OCI-LY7 (cell line): ENCODE results near the gene USP35. TPM values are rescaled to one million over a fixed set of nuclear protein-coding genes. Genes with fewer than 3 reads are reported as not detected.

Source experiments
- BruUV-seq: library from RNA; stranded (reverse); fragments of 400-500 nt; replicated peaks from 2 replicates; lab custom pipeline; 2021; lab: Mats Ljungman, UMichigan
- CTCF ChIA-PET: fragments of 300-600 bp; sonication (Branson Sonifier 250); formaldehyde crosslinking; loops from one replicate; lab custom pipeline; 2022; ENCODE audit warnings: antibody characterized with exemption; ENCODE audit not compliant: unreplicated experiment; lab: Charles Lee
- POLR2A ChIA-PET: fragments of 300-600 bp; sonication (Branson Sonifier 250); formaldehyde crosslinking; loops from one replicate; lab custom pipeline; 2022; ENCODE audit warnings: antibody characterized with exemption; lab: Charles Lee
- DNase-seq: peaks from one replicate; pipeline ENCODE4 v3.0.0-alpha.2; 2015; ENCODE audit warnings: low spot score
- H2AFZ ChIP-seq: fragments of 200-600 bp; sonication (generic), shearing (Covaris generic); 2 replicates; pipeline ENCODE4 v1.6.1; 2014; ENCODE audit warnings: mild to moderate bottlenecking, antibody characterized with exemption, low read length, moderate library complexity
- H3K27ac ChIP-seq: fragments of 200-600 bp; sonication (generic); 2 replicates; pipeline ENCODE4 v1.5.1; 2014; ENCODE audit warnings: mixed run types, low read depth, mild to moderate bottlenecking, moderate library complexity, low read length, inconsistent platforms; ENCODE audit not compliant: poor library complexity, severe bottlenecking
- H3K36me3 ChIP-seq: fragments of 200-600 bp; sonication (generic); 2 replicates; pipeline ENCODE4 v1.6.1; 2014; ENCODE audit warnings: mild to moderate bottlenecking, antibody characterized with exemption, low read length, moderate library complexity, mixed read lengths; ENCODE audit not compliant: insufficient read depth
- H3K4me1 ChIP-seq: fragments of 200-600 bp; sonication (generic); 2 replicates; pipeline ENCODE4 v1.5.1; 2014; ENCODE audit warnings: mild to moderate bottlenecking, low read length; ENCODE audit not compliant: insufficient read depth, poor library complexity, severe bottlenecking
- H3K4me2 ChIP-seq: fragments of 200-600 bp; sonication (generic); 2 replicates; pipeline ENCODE4 v1.6.1; 2014; ENCODE audit warnings: mild to moderate bottlenecking, low read length
- H3K4me3 ChIP-seq: fragments of 200-600 bp; sonication (generic); 2 replicates; pipeline ENCODE4 v1.5.1; 2014; ENCODE audit warnings: mild to moderate bottlenecking, low read depth, low read length; ENCODE audit not compliant: poor library complexity, severe bottlenecking
- H3K79me2 ChIP-seq: fragments of 200-600 bp; sonication (generic); 2 replicates; pipeline ENCODE4 v1.6.1; 2016; ENCODE audit warnings: low read depth, mild to moderate bottlenecking, low read length, moderate library complexity, mixed read lengths; ENCODE audit not compliant: insufficient read depth
- H3K9me2 ChIP-seq: fragments of 200-600 bp; sonication (generic); 2 replicates; pipeline ENCODE4 v1.6.1; 2016; ENCODE audit warnings: mild to moderate bottlenecking, low read length, mixed read lengths; ENCODE audit not compliant: insufficient read depth
- H3K9me3 ChIP-seq: fragments of 200-600 bp; sonication (generic); 2 replicates; pipeline ENCODE4 v1.6.1; 2014; ENCODE audit warnings: mild to moderate bottlenecking, mixed run types, low read length, mixed read lengths
- H4K20me1 ChIP-seq: fragments of 200-600 bp; sonication (generic); 2 replicates; pipeline ENCODE4 v1.6.1; 2014; ENCODE audit warnings: mild to moderate bottlenecking, antibody characterized with exemption, low read length, moderate library complexity, mixed read lengths; ENCODE audit not compliant: insufficient read depth
- EZH2phosphoT487 ChIP-seq: fragments of 200-600 bp; sonication (generic); IDR thresholded peaks from 2 replicates; pipeline ENCODE4 v1.6.1; 2018; ENCODE audit warnings: low read depth, borderline replicate concordance, mild to moderate bottlenecking, mixed run types, antibody characterized with exemption, low read length, moderate library complexity, mixed read lengths
- intact Hi-C: fragments of 100-400 bp; cut with micrococcal nuclease; formaldehyde crosslinking; loops from one replicate; pipeline ENCODE4 v1.10.0; 2022; ENCODE audit not compliant: unreplicated experiment
- total RNA-seq, 2 experiments: library from RNA; depleted of rRNA in 1 of 2; stranded (reverse); fragments of >200 nt in 1 of 2; shearing (Covaris generic) in 1 of 2; gene quantifications; 2 replicates each; pipeline ENCODE4 v1.2.3, GENCODE V29; 2014 to 2022
- TF ChIP-seq, protein P1 (sequence below): fragments of 200-600 bp; sonication (generic); conservative IDR thresholded peaks from 2 replicates; pipeline ENCODE4 v1.5.1; 2014; ENCODE audit warnings: mild to moderate bottlenecking, antibody characterized with exemption, low read length, moderate library complexity, mixed read lengths

The USP35 gene
- total RNA-seq, 2 experiments from 2014 or later: 3.2 to 4.9 TPM

DNA sequence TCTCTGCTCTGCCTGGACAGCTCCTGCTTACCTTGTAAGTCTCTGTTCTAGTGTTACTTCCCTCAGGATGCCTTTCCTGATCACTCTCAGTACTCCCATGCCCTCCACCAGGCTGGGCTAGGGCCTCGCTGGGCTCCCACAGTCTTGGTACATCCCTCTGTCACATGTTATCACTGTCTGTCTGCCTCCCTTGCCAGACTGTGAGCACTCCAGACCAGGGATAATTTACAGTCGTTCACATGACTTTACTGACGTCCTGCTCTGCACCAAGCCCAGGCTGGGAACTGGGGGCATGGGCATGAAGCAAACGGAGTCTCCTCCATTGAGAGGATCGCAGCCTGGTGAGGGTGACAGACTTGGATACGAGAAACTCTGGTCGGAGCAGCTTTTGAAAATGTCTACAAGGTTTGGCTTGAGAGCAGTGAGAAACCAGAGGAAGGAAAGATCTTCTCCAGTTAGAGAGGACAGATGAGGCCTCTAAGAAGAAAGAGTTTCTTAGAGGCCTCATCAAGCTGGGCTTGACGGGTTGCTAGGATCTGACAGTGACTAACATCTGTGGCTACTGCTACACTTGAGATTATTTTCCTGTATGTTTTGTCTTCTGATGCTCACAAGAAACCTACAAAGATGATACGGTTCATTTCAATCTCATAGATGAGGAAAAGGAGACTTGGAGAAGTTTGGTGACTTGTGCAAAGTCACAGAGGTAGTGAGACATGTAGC is 12.5 kb downstream of the USP35 start:
- intact Hi-C loops: no loop called here
- H4K20me1 ChIP-seq: no peaks in the 10 kb centered on the region
- H2AFZ ChIP-seq: no peak overlapping the region
- no TSS peak for BruUV-seq
- H3K9me3 ChIP-seq: no peaks in the 10 kb centered on the region
- H3K4me2 ChIP-seq: no peak overlapping the region
- H3K79me2 ChIP-seq: no peaks in the 10 kb centered on the region
- POLR2A ChIA-PET: interaction anchor here (0.6 to 2.4 kb wide), 2 partner anchors 11 to 103 kb away, joined by 5 to 7 read pairs; no protein-coding TSS in a partner anchor
- H3K4me3 ChIP-seq: no peak overlapping the region
- peaks cover 15% of the 10 kb centered on the region for H3K4me1 ChIP-seq
- CTCF ChIA-PET: no interaction called here
- H3K27ac ChIP-seq: no peak overlapping the region
- no peaks in the 10 kb centered on the region for H3K36me3 ChIP-seq
- H3K9me2 ChIP-seq: no peaks in the 10 kb centered on the region
- no peak for DNase-seq
- TF ChIP-seq EZH2phosphoT487: no peak
- TF ChIP-seq, protein P1, sequence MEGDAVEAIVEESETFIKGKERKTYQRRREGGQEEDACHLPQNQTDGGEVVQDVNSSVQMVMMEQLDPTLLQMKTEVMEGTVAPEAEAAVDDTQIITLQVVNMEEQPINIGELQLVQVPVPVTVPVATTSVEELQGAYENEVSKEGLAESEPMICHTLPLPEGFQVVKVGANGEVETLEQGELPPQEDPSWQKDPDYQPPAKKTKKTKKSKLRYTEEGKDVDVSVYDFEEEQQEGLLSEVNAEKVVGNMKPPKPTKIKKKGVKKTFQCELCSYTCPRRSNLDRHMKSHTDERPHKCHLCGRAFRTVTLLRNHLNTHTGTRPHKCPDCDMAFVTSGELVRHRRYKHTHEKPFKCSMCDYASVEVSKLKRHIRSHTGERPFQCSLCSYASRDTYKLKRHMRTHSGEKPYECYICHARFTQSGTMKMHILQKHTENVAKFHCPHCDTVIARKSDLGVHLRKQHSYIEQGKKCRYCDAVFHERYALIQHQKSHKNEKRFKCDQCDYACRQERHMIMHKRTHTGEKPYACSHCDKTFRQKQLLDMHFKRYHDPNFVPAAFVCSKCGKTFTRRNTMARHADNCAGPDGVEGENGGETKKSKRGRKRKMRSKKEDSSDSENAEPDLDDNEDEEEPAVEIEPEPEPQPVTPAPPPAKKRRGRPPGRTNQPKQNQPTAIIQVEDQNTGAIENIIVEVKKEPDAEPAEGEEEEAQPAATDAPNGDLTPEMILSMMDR: no peak

DNA sequence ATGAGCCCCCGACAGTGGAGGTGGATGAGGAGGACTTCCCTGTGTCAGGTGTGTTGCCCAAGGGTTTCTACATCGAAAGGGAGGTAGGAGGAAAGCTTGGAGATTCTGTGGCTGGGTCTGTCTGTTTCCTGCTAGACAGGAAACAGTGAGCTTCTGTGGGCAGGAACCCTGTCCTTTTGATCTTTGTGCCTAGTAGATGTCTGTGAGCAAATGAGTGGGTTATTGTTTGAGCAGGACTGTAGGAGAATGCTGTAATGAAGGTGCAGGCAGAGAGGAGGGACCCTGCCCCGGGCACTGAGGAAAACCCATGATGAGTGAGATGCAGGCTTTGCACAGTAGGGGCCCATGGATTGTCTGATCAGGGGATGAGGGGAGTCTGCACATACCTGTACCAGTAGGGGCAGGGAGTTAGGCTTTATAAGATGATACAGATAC is 14.0 kb downstream of the USP35 start:
- H3K9me2 ChIP-seq: no peaks in the 10 kb centered on the region
- no peak for TF ChIP-seq EZH2phosphoT487
- TF ChIP-seq, protein P1: no peak
- peak overlapping the region; percentile 79 for H2AFZ ChIP-seq
- H3K36me3 ChIP-seq: no peaks in the 10 kb centered on the region
- intact Hi-C loops: no loop called here
- H4K20me1 ChIP-seq: no peaks in the 10 kb centered on the region
- no TSS peak for BruUV-seq
- no peaks in the 10 kb centered on the region for H3K9me3 ChIP-seq
- H3K4me3 ChIP-seq: peak overlapping the region; percentile 18
- H3K27ac ChIP-seq: peak overlapping the region; percentile 3
- peak overlapping the region; percentile 63 for H3K4me2 ChIP-seq
- ChIA-PET CTCF (no interaction called here), POLR2A (interaction anchor here (0.7 kb wide), 1 partner anchor 231 kb away, joined by 3 read pairs; no protein-coding TSS in a partner anchor)
- peaks cover 15% of the 10 kb centered on the region for H3K4me1 ChIP-seq
- peak; percentile 52 for DNase-seq
- H3K79me2 ChIP-seq: no peaks in the 10 kb centered on the region

DNA sequence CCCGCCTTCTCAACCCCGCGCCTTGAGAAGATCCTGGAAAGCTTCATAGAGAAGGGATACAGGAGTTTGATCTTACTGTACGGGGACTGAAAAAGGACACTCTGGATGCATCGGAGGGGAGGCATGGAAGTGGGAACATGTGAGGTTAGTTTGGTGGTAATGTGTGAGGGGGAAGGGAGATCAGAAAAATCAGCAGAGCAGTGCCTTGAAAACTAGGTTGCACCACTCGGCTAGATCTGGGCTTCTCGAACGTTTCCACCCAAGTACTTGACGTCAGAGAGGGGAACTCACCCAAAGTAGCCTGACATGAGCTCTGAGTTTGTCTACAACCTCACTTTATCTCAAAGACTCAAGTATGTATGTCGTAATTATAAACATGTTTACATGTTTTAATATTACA is 14.5 kb downstream of the USP35 start:
- CTCF ChIA-PET: no interaction called here
- BruUV-seq: no TSS peak

More for the DNA sequence above, 14.5 kb downstream of the USP35 start:
- no peak for TF ChIP-seq EZH2phosphoT487
- Histone ChIP-seq H3K9me3 (no peaks in the 10 kb centered on the region), H3K4me3 (peak overlapping the region; percentile 18), H3K36me3 (no peaks in the 10 kb centered on the region), H2AFZ (peak overlapping the region; percentile 79), H3K4me1 (peaks cover 15% of the 10 kb centered on the region), H3K79me2 (no peaks in the 10 kb centered on the region), H3K27ac (peak overlapping the region; percentile 3), H3K4me2 (peak overlapping the region; percentile 63), H4K20me1 (no peaks in the 10 kb centered on the region), H3K9me2 (no peaks in the 10 kb centered on the region)
- intact Hi-C loops: no loop called here
- POLR2A ChIA-PET: no interaction called here
- DNase-seq: no peak
